ENCODE measurements around the gene YIPF5.

- TF ChIP-seq CTCF (IDR thresholded peaks at IDR 0.05) (no peak), POLR2A (IDR thresholded peaks at IDR 0.05) (no peak), EP300 (IDR thresholded peaks at IDR 0.05) (no peak)
These were observed 7.8 kb downstream of the YIPF5 start for GRCh38 chr5:144162686-144163085.

Data from suprapubic skin (tissue), 3 donors.